Cardiac fibroblast (primary cell): ENCODE measurements around the gene CFAP61.

ENCODE experiments used
- DNase-seq, 2 donors: peaks; one replicate each; pipeline versions ENCODE4 v3.0.0 to v3.0.0-alpha.2; 2010; ENCODE audit warnings: low read depth in 2 of 2
- H3K4me3 ChIP-seq, 2 donors: replicated peaks in 1 of 2; 1 replicate in 1 of 2; 2 replicates in 1 of 2; pipeline ENCODE4 v1.5.1; 2011; ENCODE audit warnings: low read depth in 2 of 2, low read length in 2 of 2, mild to moderate bottlenecking in 2 of 2, moderate library complexity in 1 of 2
- TF ChIP-seq, protein P1 (sequence below): IDR thresholded peaks from one replicate; pipeline ENCODE4 v1.5.1; 2011; ENCODE audit warnings: low read depth, mild to moderate bottlenecking, low read length, inconsistent platforms

CFAP61 gene

DNA sequence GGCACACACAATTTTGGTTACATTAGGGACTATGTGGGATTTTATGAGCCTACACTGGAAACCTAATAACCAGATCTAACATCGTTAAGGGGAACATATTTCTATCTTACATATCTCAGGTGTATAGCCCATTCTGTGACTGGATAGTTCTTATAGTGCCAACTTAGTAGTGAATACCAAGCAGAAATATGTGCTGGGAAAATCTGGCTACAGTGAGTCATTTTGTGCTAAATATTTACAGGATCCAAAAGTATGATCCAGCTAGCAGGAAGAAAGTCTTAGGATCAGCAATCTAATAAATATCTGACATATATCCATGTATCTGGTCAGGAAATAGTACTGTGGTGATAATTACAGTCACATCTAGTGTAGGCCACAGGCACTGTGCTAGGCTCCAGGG lies 221.0 kb downstream of the CFAP61 start:
- TF ChIP-seq, protein P1, sequence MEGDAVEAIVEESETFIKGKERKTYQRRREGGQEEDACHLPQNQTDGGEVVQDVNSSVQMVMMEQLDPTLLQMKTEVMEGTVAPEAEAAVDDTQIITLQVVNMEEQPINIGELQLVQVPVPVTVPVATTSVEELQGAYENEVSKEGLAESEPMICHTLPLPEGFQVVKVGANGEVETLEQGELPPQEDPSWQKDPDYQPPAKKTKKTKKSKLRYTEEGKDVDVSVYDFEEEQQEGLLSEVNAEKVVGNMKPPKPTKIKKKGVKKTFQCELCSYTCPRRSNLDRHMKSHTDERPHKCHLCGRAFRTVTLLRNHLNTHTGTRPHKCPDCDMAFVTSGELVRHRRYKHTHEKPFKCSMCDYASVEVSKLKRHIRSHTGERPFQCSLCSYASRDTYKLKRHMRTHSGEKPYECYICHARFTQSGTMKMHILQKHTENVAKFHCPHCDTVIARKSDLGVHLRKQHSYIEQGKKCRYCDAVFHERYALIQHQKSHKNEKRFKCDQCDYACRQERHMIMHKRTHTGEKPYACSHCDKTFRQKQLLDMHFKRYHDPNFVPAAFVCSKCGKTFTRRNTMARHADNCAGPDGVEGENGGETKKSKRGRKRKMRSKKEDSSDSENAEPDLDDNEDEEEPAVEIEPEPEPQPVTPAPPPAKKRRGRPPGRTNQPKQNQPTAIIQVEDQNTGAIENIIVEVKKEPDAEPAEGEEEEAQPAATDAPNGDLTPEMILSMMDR, result no peak
- H3K4me3 ChIP-seq, result no peak overlapping the region
- no peak for DNase-seq

DNA sequence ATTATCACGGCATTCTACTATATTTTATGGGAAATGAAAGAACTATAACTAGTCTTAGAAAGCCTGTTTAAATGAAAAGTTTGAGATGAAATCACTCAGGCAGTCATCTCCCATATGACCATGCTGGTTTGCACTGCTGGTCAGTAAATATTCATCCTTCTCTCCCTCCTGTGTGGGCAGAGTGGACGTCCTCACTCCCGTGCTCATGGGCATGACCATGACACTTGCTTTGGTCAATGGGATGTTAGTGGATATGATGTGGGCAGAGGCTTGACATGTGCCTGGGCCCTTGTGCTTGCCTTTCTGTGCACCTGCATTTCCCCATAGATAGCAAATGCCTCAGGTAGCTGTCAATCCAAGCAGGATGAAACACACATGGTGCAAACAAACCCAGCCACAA lies 222.5 kb downstream of the CFAP61 start:
- H3K4me3 ChIP-seq, result no peak overlapping the region
- DNase-seq, result no peak
- TF ChIP-seq, protein P1, result no peak

DNA sequence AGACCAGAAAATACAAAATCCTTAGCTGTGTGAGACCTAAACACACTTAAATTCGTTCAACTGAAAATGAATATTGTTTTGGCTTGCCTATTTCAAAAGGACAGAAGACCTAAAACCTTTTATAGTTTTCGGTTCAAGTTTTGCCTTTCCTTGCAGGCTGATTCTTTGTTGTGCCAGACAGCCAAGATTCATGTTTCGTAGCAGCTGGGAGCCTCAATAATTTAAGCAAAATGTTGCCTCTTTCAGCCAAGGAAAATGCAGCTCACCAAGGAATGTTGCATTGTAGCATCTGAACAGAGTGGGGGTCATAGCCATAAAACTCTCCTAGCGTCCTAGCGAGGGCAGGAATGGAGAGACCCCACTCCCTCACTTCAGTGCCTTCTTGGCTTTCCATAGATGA lies 223.3 kb downstream of the CFAP61 start:
- TF ChIP-seq, protein P1, result no peak
- no peak overlapping the region for H3K4me3 ChIP-seq
- DNase-seq, result no peak

DNA sequence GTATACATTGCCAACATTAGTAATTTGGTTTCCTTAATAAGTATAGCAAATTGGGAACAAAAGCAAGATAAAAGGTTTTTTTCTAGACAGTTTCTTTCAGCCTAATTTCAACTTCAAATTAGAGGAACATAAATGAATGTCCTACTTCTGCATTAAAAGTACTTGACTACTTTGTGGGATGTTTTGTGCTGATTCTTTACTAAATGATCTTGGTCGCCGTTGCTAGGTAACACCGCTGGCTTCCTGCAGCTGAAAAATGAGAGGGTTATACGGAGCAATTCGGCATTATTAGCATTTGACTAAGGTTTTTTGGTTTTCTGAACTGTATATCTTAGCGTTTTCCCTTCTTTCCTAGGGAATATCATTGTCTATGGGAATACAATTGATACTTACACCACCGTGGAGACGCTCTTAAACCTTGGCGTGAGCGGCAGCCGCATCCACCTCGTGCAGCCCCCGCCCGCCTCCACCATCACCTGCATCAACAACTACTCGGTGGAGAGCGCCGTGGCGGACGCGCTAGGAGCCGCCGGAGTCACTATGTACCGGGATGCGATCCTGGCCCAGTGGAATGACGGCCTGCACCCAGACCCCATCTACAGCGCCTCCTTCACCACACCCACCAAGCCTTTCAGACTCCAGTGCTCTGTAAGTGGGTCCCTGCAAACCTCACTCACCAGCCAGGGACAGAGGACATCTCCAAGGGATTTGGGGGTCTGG lies 224.6 kb downstream of the CFAP61 start:
- TF ChIP-seq, protein P1, result no peak
- DNase-seq, result no peak
- H3K4me3 ChIP-seq, result no peak overlapping the region

DNA sequence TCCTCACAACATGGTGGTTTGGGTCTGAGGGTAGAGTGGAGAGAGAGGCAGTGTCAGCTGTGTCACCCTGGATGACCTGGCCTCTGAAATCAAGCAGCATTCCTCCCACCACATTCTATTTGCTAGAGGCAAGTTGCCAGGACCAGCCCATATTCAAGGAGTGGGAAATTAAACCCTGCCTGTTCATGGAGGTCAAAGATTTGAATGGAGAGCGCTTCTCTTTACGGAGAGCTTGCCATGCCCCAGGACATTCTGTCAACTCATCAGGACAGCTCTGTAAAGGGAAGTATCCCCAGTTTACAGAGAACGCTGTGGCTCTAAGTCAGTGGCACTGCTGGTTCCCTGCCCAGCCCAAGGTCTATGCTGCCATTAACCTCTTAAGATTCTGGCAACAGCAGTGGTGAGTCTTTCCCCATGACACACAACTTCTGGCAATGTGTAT lies 225.6 kb downstream of the CFAP61 start:
- H3K4me3 ChIP-seq, result no peak overlapping the region
- TF ChIP-seq, protein P1, result no peak
- DNase-seq, result no peak

DNA sequence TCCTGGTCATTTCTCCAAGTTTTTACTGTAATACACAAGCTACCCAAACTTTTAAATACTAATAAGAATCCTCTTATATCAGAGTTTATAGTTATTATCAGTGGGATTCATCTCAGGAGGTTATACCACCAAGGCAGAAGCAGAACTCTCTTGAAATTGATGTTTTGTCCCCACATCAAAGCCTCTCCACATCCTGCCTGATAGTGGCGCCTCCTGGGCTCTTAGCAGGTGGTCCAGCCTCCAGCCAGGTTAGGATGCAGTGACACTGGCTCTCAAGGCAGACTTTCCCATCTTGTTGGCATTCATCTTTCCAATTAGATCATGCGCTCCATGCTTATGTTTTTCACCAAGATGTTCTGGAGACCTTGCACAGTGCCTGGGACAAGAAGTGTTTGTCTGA lies 233.7 kb downstream of the CFAP61 start:
- TF ChIP-seq, protein P1, result no peak
- no peak for DNase-seq

DNA sequence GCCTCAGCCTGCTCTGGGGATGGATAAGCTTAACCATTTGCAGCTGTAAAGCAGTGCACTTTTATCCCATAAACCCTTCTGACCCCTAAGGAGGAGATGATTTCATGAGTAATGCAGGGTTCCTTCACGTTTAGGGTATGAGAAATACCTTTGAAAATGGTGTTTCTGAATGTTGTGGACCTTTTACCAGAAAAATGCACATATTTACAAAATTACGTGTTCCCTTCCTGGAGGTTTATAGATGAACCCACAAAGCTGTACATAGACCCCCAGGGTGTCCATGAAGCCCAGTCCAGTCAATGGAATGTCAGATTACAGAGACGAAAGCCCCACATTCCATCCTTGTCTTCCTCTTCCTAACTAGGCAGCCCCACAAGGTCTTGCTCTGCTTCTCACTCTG lies 237.0 kb downstream of the CFAP61 start:
- no peak overlapping the region for H3K4me3 ChIP-seq
- TF ChIP-seq, protein P1, result no peak
- DNase-seq, result no peak

More for the DNA sequence above, 233.7 kb downstream of the CFAP61 start:
- no peak overlapping the region for H3K4me3 ChIP-seq
